Liver (tissue), 9 donors: Measurements from ENCODE around the gene UBASH3A. TPM values are rescaled to one million over a fixed set of nuclear protein-coding genes. Genes with fewer than 3 reads are reported as not detected.

ENCODE experiments used
- DNase-seq: peaks from one replicate; pipeline ENCODE4 v3.0.0-alpha.2; 2017; ENCODE audit warnings: low spot score
- H3K27ac ChIP-seq, 2 donors: one replicate each; pipeline ENCODE4 v1.7.0; 2013; ENCODE audit warnings: inconsistent platforms in 2 of 2, low read length in 2 of 2, control low read depth in 1 of 2, low read depth in 1 of 2, mild to moderate bottlenecking in 1 of 2
- H3K27me3 ChIP-seq, 4 donors: one replicate each; pipeline versions ENCODE4 v1.6.1 to v1.7.0; 2013; ENCODE audit warnings: low read length in 3 of 4, inconsistent platforms in 1 of 4, mild to moderate bottlenecking in 1 of 4, moderate library complexity in 1 of 4; ENCODE audit not compliant: control insufficient read depth in 4 of 4, insufficient read depth in 4 of 4
- H3K36me3 ChIP-seq, 4 donors: one replicate each; pipeline versions ENCODE4 v1.6.1 to v1.7.0; 2013; ENCODE audit warnings: low read length in 3 of 4, mild to moderate bottlenecking in 3 of 4, low read depth in 1 of 4, moderate library complexity in 1 of 4; ENCODE audit not compliant: control insufficient read depth in 4 of 4, insufficient read depth in 3 of 4
- H3K4me1 ChIP-seq, 4 donors: one replicate each; pipeline versions ENCODE4 v1.6.1 to v1.7.0; 2013; ENCODE audit warnings: low read length in 3 of 4, mild to moderate bottlenecking in 3 of 4, moderate library complexity in 1 of 4; ENCODE audit not compliant: control insufficient read depth in 4 of 4, insufficient read depth in 4 of 4
- H3K4me3 ChIP-seq, 3 donors: one replicate each; pipeline versions ENCODE4 v1.6.1 to v1.7.0; 2013; ENCODE audit warnings: low read length in 3 of 3, control low read depth in 1 of 3, low read depth in 1 of 3, mild to moderate bottlenecking in 1 of 3
- H3K9ac ChIP-seq, 2 donors: one replicate each; pipeline ENCODE4 v1.7.0; 2013; ENCODE audit warnings: low read length in 2 of 2, mild to moderate bottlenecking in 2 of 2, moderate library complexity in 2 of 2, control low read depth in 1 of 2, low read depth in 1 of 2
- H3K9me3 ChIP-seq, 4 donors: one replicate each; pipeline versions ENCODE4 v1.6.1 to v1.7.0; 2013; ENCODE audit warnings: low read length in 3 of 4; ENCODE audit not compliant: control insufficient read depth in 4 of 4
- EGR1 ChIP-seq, 2 donors: IDR thresholded peaks; 2 replicates each; pipeline ENCODE4 v1.6.1; 2016 to 2018; ENCODE audit warnings: antibody characterized with exemption in 2 of 2, low read depth in 2 of 2
- FOXA1 ChIP-seq: IDR thresholded peaks from 2 replicates; pipeline ENCODE4 v1.6.1; 2016; ENCODE audit warnings: antibody characterized with exemption
- FOXA2 ChIP-seq: IDR thresholded peaks from 2 replicates; pipeline ENCODE4 v1.6.1; 2016; ENCODE audit warnings: antibody characterized with exemption
- GABPA ChIP-seq, 2 donors: IDR thresholded peaks in 1 of 2; conservative IDR thresholded peaks in 1 of 2; 2 replicates each; pipeline ENCODE4 v1.6.1; 2016; ENCODE audit warnings: antibody characterized with exemption in 2 of 2, mild to moderate bottlenecking in 1 of 2, moderate library complexity in 1 of 2
- HNF4A ChIP-seq, 2 donors: conservative IDR thresholded peaks; 2 replicates each; pipeline ENCODE4 v1.6.1; 2016; ENCODE audit warnings: antibody characterized with exemption in 2 of 2, mild to moderate bottlenecking in 2 of 2
- HNF4G ChIP-seq: IDR thresholded peaks from 2 replicates; pipeline ENCODE4 v1.6.1; 2016; ENCODE audit warnings: antibody characterized with exemption
- JUND ChIP-seq, 2 donors: IDR thresholded peaks; 2 replicates each; pipeline ENCODE4 v1.6.1; 2016; ENCODE audit warnings: antibody characterized with exemption in 2 of 2
- NR2F2 ChIP-seq: IDR thresholded peaks from 2 replicates; pipeline ENCODE4 v1.6.1; 2016; ENCODE audit warnings: antibody characterized with exemption
- RAD21 ChIP-seq, 2 donors: IDR thresholded peaks; 2 replicates each; pipeline ENCODE4 v1.6.1; 2016; ENCODE audit warnings: antibody characterized with exemption in 2 of 2, mild to moderate bottlenecking in 2 of 2
- RXRA ChIP-seq, 2 donors: IDR thresholded peaks; 2 replicates each; pipeline ENCODE4 v1.6.1; 2017 to 2018; ENCODE audit warnings: antibody characterized with exemption in 2 of 2, mild to moderate bottlenecking in 1 of 2
- SP1 ChIP-seq: IDR thresholded peaks from 2 replicates; pipeline ENCODE4 v1.6.1; 2018; ENCODE audit warnings: antibody characterized with exemption, mild to moderate bottlenecking
- TAF1 ChIP-seq: conservative IDR thresholded peaks from 2 replicates; pipeline ENCODE4 v1.6.1; 2016; ENCODE audit warnings: antibody characterized with exemption, mild to moderate bottlenecking
- YY1 ChIP-seq: IDR thresholded peaks from 2 replicates; pipeline ENCODE4 v1.6.1; 2016; ENCODE audit warnings: antibody characterized with exemption, mild to moderate bottlenecking
- WGBS: extraction: QIAGEN DNeasy Blood & Tissue Kit; methylation state at CpG from one replicate; pipeline ENCODE4 v1.1.7; 2013; 5-methylcytosine and 5-hydroxymethylcytosine counted together
- polyA plus RNA-seq, 2 donors: library from polyadenylated mRNA; stranded (reverse) in 1 of 2; unstranded in 1 of 2; fragments of 200-250 nt in 1 of 2; fragments of >200 nt in 1 of 2; fragmentation: Nextera tagmentation in 1 of 2; extraction: Ambion mirVana in 1 of 2; gene quantifications; one replicate each; pipeline versions ENCODE4 v1.2.1 to v1.2.3, GENCODE V29; 2013 to 2015
- total RNA-seq, 2 donors: library from RNA; depleted of rRNA; stranded (reverse); fragments of >200 nt; gene quantifications; one replicate each; pipeline ENCODE4 v1.2.3, GENCODE V29; 2014
- TF ChIP-seq, protein P1 (sequence below): IDR thresholded peaks from 2 replicates; pipeline ENCODE4 v1.6.1; 2016; ENCODE audit warnings: antibody characterized with exemption
- TF ChIP-seq, protein P2 (sequence below): IDR thresholded peaks from 2 replicates; pipeline ENCODE4 v1.6.1; 2016; ENCODE audit warnings: antibody characterized with exemption
- TF ChIP-seq, protein P3 (sequence below): fragments of 150-350 bp; IDR thresholded peaks from 2 replicates; pipeline ENCODE4 v1.5.1; 2017; ENCODE audit warnings: improper control_type of control experiment, low read depth, low read length; ENCODE audit not compliant: missing input control
- TF ChIP-seq, protein P4 (sequence below): IDR thresholded peaks from 2 replicates; pipeline ENCODE4 v1.6.1; 2016; ENCODE audit warnings: antibody characterized with exemption, mild to moderate bottlenecking
- TF ChIP-seq, protein P5 (sequence below): IDR thresholded peaks from 2 replicates; pipeline ENCODE4 v1.6.1; 2016; ENCODE audit warnings: antibody characterized with exemption
- donor health status: healthy.
- donor health status: healthy.
- donor health status: healthy.
- donor health status: healthy.
- donor health status: healthy.

UBASH3A gene
- total and polyA plus RNA-seq, 4 donors, result 0.10 to 0.75 (median 0.45) TPM

DNA sequence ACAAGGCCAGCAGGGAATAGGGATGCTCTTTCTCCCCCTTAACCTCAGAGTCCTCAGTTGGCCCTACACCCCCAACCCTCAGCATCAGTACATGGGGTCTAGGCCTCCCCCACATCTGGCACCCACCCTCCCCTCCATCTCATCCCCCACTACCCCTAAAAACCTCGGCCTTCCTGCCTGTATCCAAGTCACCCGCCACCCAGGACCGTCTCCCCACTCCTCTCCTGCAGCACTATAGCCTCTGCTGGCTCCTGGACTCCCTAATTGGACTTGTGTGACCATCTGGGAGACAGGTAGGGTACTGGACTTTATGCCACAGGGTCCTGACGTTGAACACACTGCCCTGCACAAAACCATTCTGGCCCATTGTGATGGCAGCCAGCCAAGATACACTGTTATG, 86.3 kb downstream of the UBASH3A start:
- no peak for DNase-seq
- H3K9me3 ChIP-seq, result no peaks in the 10 kb centered on the region

DNA sequence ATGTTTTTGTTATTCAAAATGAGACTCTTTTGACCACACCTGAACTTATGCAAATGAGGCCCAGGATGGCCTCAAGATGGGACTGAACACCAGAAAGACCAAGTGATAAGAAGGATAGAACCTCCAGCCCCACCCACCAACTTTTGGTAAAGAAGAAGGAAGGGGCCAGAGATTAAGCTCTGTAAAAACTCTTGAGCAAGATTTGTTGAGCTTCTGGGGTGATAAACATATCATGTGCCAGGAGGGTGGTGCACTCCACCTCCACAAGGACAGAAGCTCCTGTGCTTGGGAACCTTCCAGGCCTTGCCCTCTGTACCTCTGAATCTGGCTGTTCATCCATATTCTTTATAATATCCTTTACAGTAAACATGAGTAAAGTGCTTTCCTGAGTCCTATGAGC, 87.0 kb downstream of the UBASH3A start:
- no peaks in the 10 kb centered on the region for H3K9me3 ChIP-seq
- H3K4me3 ChIP-seq, result no peak overlapping the region
- no peak for TF ChIP-seq RXRA (IDR thresholded peaks at IDR 0.05)
- TF ChIP-seq FOXA1, result no peak
- no peak for TF ChIP-seq HNF4G
- TF ChIP-seq TAF1, result no peak
- TF ChIP-seq, protein P1, sequence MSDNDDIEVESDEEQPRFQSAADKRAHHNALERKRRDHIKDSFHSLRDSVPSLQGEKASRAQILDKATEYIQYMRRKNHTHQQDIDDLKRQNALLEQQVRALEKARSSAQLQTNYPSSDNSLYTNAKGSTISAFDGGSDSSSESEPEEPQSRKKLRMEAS, result no peak
- TF ChIP-seq EGR1 (IDR thresholded peaks at IDR 0.05; ENCODE audit: low read depth in 2 of 2), result no peak
- TF ChIP-seq SP1, result no peak
- TF ChIP-seq, protein P2, sequence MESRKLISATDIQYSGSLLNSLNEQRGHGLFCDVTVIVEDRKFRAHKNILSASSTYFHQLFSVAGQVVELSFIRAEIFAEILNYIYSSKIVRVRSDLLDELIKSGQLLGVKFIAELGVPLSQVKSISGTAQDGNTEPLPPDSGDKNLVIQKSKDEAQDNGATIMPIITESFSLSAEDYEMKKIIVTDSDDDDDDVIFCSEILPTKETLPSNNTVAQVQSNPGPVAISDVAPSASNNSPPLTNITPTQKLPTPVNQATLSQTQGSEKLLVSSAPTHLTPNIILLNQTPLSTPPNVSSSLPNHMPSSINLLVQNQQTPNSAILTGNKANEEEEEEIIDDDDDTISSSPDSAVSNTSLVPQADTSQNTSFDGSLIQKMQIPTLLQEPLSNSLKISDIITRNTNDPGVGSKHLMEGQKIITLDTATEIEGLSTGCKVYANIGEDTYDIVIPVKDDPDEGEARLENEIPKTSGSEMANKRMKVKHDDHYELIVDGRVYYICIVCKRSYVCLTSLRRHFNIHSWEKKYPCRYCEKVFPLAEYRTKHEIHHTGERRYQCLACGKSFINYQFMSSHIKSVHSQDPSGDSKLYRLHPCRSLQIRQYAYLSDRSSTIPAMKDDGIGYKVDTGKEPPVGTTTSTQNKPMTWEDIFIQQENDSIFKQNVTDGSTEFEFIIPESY, result no peak
- no peak for TF ChIP-seq JUND (IDR thresholded peaks at IDR 0.05)
- no peak for TF ChIP-seq GABPA (IDR thresholded peaks at IDR 0.05 in 1 of 2, conservative IDR thresholded peaks at IDR 0.05 in 1 of 2)
- no peak for TF ChIP-seq YY1
- TF ChIP-seq, protein P3, sequence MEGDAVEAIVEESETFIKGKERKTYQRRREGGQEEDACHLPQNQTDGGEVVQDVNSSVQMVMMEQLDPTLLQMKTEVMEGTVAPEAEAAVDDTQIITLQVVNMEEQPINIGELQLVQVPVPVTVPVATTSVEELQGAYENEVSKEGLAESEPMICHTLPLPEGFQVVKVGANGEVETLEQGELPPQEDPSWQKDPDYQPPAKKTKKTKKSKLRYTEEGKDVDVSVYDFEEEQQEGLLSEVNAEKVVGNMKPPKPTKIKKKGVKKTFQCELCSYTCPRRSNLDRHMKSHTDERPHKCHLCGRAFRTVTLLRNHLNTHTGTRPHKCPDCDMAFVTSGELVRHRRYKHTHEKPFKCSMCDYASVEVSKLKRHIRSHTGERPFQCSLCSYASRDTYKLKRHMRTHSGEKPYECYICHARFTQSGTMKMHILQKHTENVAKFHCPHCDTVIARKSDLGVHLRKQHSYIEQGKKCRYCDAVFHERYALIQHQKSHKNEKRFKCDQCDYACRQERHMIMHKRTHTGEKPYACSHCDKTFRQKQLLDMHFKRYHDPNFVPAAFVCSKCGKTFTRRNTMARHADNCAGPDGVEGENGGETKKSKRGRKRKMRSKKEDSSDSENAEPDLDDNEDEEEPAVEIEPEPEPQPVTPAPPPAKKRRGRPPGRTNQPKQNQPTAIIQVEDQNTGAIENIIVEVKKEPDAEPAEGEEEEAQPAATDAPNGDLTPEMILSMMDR, result no peak
- no peak for TF ChIP-seq HNF4A (conservative IDR thresholded peaks at IDR 0.05)
- TF ChIP-seq, protein P4, sequence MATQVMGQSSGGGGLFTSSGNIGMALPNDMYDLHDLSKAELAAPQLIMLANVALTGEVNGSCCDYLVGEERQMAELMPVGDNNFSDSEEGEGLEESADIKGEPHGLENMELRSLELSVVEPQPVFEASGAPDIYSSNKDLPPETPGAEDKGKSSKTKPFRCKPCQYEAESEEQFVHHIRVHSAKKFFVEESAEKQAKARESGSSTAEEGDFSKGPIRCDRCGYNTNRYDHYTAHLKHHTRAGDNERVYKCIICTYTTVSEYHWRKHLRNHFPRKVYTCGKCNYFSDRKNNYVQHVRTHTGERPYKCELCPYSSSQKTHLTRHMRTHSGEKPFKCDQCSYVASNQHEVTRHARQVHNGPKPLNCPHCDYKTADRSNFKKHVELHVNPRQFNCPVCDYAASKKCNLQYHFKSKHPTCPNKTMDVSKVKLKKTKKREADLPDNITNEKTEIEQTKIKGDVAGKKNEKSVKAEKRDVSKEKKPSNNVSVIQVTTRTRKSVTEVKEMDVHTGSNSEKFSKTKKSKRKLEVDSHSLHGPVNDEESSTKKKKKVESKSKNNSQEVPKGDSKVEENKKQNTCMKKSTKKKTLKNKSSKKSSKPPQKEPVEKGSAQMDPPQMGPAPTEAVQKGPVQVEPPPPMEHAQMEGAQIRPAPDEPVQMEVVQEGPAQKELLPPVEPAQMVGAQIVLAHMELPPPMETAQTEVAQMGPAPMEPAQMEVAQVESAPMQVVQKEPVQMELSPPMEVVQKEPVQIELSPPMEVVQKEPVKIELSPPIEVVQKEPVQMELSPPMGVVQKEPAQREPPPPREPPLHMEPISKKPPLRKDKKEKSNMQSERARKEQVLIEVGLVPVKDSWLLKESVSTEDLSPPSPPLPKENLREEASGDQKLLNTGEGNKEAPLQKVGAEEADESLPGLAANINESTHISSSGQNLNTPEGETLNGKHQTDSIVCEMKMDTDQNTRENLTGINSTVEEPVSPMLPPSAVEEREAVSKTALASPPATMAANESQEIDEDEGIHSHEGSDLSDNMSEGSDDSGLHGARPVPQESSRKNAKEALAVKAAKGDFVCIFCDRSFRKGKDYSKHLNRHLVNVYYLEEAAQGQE, result no peak
- no peak for TF ChIP-seq NR2F2
- TF ChIP-seq, protein P5, sequence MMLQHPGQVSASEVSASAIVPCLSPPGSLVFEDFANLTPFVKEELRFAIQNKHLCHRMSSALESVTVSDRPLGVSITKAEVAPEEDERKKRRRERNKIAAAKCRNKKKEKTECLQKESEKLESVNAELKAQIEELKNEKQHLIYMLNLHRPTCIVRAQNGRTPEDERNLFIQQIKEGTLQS, result no peak
- TF ChIP-seq FOXA2, result no peak
- TF ChIP-seq RAD21 (IDR thresholded peaks at IDR 0.05), result no peak
- H3K27me3 ChIP-seq, result no peaks in the 10 kb centered on the region
- no peak for DNase-seq
- peaks cover 0 to 4% (median 3%) of the 10 kb centered on the region in 4 donors for H3K4me1 ChIP-seq
- H3K27ac ChIP-seq, result no peak overlapping the region
- H3K36me3 ChIP-seq, result no peaks in the 10 kb centered on the region
- no peak overlapping the region for H3K9ac ChIP-seq

More for the DNA sequence above, 86.3 kb downstream of the UBASH3A start:
- Histone ChIP-seq H3K9ac (no peak overlapping the region), H3K4me1 (no peaks in the 10 kb centered on the region), H3K27me3 (no peaks in the 10 kb centered on the region), H3K27ac (no peak overlapping the region), H3K36me3 (no peaks in the 10 kb centered on the region), H3K4me3 (no peak overlapping the region)
- TF ChIP-seq EGR1 (IDR thresholded peaks at IDR 0.05; ENCODE audit: low read depth in 2 of 2), result no peak
- TF ChIP-seq SP1, result no peak
- no peak for TF ChIP-seq RXRA (IDR thresholded peaks at IDR 0.05)
- TF ChIP-seq, protein P4, result no peak
- TF ChIP-seq HNF4A (conservative IDR thresholded peaks at IDR 0.05), result no peak
- TF ChIP-seq, protein P1, result no peak
- WGBS, result 85% methylated on average over 4 of the region's 4 CpGs
